Measurements from ENCODE around the gene RASAL2. TPM values are rescaled to one million over a fixed set of nuclear protein-coding genes. Genes with fewer than 3 reads are reported as not detected.

Gene RASAL2
- total RNA-seq, 4 donors from 2014 or later: 17.9 to 27.3 (median 23.5) TPM

DNA sequence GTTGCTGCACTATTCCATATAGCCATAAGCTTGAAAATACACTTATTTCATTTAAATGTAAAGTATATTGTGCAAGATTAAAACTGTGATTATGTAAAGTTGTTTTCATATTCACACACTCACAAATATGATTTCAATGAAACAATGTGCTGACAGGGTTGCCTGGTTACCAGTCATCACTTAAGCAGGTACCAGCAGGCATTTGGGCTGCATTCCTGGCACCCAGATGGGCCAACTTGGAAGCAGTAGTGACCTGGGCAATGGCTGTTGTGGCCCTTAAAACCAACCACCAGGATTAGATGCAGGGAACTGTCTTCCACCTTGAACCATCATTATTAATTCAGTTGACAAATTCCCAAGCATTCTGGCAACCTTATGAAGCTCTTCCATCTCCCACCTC lies 45.0 kb upstream of the RASAL2 start:
- Histone ChIP-seq H3K27me3 (no peaks in the 10 kb centered on the region), H3K27ac (no peak overlapping the region), H3K4me1 (peaks cover 0 to 4% of the 10 kb centered on the region in 2 donors), H3K4me3 (replicated peaks in 1 of 3) (no peak overlapping the region), H3K9me3 (no peaks in the 10 kb centered on the region), H3K36me3 (no peaks in the 10 kb centered on the region)
- TF ChIP-seq, protein P1, sequence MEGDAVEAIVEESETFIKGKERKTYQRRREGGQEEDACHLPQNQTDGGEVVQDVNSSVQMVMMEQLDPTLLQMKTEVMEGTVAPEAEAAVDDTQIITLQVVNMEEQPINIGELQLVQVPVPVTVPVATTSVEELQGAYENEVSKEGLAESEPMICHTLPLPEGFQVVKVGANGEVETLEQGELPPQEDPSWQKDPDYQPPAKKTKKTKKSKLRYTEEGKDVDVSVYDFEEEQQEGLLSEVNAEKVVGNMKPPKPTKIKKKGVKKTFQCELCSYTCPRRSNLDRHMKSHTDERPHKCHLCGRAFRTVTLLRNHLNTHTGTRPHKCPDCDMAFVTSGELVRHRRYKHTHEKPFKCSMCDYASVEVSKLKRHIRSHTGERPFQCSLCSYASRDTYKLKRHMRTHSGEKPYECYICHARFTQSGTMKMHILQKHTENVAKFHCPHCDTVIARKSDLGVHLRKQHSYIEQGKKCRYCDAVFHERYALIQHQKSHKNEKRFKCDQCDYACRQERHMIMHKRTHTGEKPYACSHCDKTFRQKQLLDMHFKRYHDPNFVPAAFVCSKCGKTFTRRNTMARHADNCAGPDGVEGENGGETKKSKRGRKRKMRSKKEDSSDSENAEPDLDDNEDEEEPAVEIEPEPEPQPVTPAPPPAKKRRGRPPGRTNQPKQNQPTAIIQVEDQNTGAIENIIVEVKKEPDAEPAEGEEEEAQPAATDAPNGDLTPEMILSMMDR (IDR thresholded peaks at IDR 0.05): no peak
- TF ChIP-seq POLR2A (IDR thresholded peaks at IDR 0.05): no peak
- intact Hi-C loops (cut with DNase I): no loop called here
- no peak for DNase-seq

DNA sequence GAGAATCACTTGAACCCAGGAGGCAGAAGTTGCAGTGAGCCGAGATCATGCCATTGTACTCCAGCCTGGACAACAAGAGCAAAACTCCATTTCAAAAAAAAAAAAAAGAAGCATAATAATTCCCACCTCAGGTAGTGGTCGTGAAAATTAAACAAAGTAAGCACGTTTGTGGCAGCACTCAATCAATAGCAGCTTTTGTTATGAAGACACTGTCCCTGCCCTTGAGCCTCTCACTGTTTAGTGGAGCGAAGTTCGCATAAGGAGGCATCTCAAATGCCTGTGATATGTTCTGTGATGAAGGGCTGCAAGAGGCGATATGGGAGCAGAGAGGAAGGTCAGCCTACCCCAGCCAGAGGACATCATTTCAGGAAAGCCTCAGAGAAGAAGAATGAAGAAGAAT lies 43.8 kb upstream of the RASAL2 start:
- H3K27ac ChIP-seq: no peak overlapping the region
- intact Hi-C loops (cut with DNase I): no loop called here
- no peak for DNase-seq
- H3K27me3 ChIP-seq: no peaks in the 10 kb centered on the region
- H3K36me3 ChIP-seq: no peaks in the 10 kb centered on the region
- H3K9me3 ChIP-seq: no peaks in the 10 kb centered on the region
- WGBS, 2 donors: 88 to 90% methylated on average over 6 of the region's 6 CpGs
- no peak for TF ChIP-seq POLR2A (IDR thresholded peaks at IDR 0.05)
- TF ChIP-seq, protein P1 (IDR thresholded peaks at IDR 0.05): no peak
- no peak overlapping the region for H3K4me3 ChIP-seq (replicated peaks in 1 of 3)
- peaks cover 0 to 4% of the 10 kb centered on the region in 2 donors for H3K4me1 ChIP-seq

DNA sequence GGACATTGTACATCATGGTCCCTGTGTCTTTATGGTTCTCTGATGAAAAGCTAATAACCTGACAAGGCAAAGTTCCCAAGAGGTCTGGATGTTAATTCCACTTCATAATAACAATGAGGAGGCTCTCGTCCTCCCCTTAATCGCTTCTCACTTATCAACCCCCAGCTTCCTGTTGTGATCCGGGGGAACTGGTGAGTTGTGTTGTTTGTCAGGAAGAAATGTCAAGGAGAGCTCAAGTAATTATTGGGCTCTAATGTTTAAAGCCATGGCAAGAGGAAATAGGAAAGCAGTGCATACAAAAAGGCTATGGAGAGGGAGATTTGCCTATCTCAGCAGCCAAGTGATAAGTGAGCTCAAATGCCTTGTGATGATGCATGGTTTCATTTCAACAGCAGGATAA lies 42.8 kb upstream of the RASAL2 start:
- peaks cover 0 to 6% of the 10 kb centered on the region in 2 donors for H3K4me1 ChIP-seq
- TF ChIP-seq POLR2A (IDR thresholded peaks at IDR 0.05): no peak
- TF ChIP-seq, protein P1 (IDR thresholded peaks at IDR 0.05): no peak
- H3K4me3 ChIP-seq (replicated peaks in 1 of 3): no peak overlapping the region
- H3K36me3 ChIP-seq: no peaks in the 10 kb centered on the region
- DNase-seq: no peak
- WGBS, 2 donors: 54 to 61% methylated on average over 3 of the region's 3 CpGs
- intact Hi-C loops (cut with DNase I): no loop called here
- H3K27me3 ChIP-seq: no peaks in the 10 kb centered on the region
- no peaks in the 10 kb centered on the region for H3K9me3 ChIP-seq
- no peak overlapping the region for H3K27ac ChIP-seq

DNA sequence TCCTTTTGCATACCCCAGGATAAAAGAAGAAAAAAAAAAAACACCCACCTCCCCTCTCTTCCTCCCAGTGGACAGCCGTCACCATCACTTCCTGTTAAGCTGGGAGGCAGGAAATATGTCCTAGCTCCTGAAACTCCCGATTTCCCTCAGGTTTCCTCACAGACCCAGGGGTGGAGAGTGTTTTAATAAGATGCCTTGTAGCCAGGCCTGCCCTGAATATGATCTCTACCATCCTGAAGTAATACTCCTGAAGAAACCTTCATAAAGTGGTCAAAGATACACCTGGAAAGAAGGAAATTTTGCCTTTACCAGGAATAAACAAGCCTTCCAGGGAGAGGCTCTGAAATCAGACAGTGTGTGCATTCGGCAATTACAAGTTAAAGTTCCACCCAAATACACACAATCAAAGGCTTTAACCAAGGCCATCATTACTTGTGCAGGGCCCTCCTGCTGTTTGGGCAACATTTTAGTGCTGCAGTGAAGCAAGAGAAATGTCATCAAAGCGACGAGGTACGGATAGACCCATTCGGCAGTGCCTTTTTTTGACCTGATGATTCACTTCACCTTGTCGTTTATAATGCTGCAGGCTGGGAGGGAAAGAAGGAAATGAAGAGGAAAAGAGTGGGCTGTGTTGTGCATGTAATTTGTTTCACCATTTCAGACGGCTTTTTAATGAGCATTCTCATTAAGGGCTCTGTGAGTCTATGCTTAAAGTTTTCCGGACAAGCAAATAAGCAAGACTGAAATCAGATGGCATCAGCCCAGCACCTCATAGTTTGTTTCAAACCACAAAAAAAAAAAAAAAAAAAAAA lies 41.0 kb upstream of the RASAL2 start:
- Histone ChIP-seq H3K36me3 (no peaks in the 10 kb centered on the region), H3K27ac (peak overlapping the region; percentile 42 to 61 (median 52)), H3K4me1 (peaks cover 0 to 13% of the 10 kb centered on the region in 2 donors), H3K27me3 (no peaks in the 10 kb centered on the region), H3K9me3 (no peaks in the 10 kb centered on the region), H3K4me3 (replicated peaks in 1 of 3) (no peak overlapping the region)
- no peak for DNase-seq
- WGBS, 2 donors: 66 to 68% methylated on average over 10 of the region's 10 CpGs
- intact Hi-C loops (cut with DNase I): no loop called here
- TF ChIP-seq, protein P1 (IDR thresholded peaks at IDR 0.05): no peak
- TF ChIP-seq POLR2A (IDR thresholded peaks at IDR 0.05): no peak

DNA sequence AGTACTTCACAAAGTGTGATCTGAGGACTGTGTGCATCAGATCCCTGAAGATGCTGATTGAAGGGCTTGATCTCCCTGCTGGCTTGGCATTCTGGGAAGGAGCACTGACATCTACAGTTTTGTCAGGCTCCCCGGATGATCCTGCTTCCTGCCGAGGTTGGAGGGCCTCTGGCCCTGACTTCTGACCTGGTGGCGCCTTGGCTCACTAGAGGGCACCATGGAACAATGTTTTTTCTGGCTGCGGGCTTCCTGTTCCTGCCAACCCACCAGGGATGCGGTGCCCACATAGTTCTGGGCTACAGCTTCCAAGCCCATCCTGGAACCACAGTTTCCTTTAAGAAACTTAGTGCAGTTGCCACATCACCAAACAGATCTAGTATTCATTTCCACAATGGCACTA lies 38.8 kb upstream of the RASAL2 start:
- H3K27me3 ChIP-seq: no peaks in the 10 kb centered on the region
- no peak overlapping the region for H3K27ac ChIP-seq
- no peaks in the 10 kb centered on the region for H3K9me3 ChIP-seq
- no peak overlapping the region for H3K4me3 ChIP-seq (replicated peaks in 1 of 3)
- peaks cover 0 to 18% of the 10 kb centered on the region in 2 donors for H3K4me1 ChIP-seq
- WGBS, 2 donors: 22 to 25% methylated on average over 5 of the region's 5 CpGs
- H3K36me3 ChIP-seq: no peaks in the 10 kb centered on the region
- DNase-seq: peak; percentile 37 to 42
- intact Hi-C loops (cut with DNase I): no loop called here
- TF ChIP-seq POLR2A (IDR thresholded peaks at IDR 0.05): no peak
- TF ChIP-seq, protein P1 (IDR thresholded peaks at IDR 0.05): peak in 4 of 6 experiments; percentile 15 to 44 (median 26)

All from thyroid gland (tissue), 4 donors.